PC-9 (cell line): Measurements from ENCODE around the gene SHANK1.

ENCODE experiments used
- EZH2 ChIP-seq: fragments of 200-600 bp; sonication (generic); IDR thresholded peaks from 2 replicates; pipeline ENCODE4 v1.8.0; 2017; ENCODE audit warnings: antibody characterized with exemption, low read depth
- TF ChIP-seq, protein P1 (sequence below): fragments of 200-600 bp; sonication (generic); conservative IDR thresholded peaks from 2 replicates; pipeline ENCODE4 v1.6.1; 2017; ENCODE audit warnings: mixed run types, antibody characterized with exemption, mild to moderate bottlenecking, moderate library complexity

- no peak for TF ChIP-seq EZH2
- TF ChIP-seq, protein P1, sequence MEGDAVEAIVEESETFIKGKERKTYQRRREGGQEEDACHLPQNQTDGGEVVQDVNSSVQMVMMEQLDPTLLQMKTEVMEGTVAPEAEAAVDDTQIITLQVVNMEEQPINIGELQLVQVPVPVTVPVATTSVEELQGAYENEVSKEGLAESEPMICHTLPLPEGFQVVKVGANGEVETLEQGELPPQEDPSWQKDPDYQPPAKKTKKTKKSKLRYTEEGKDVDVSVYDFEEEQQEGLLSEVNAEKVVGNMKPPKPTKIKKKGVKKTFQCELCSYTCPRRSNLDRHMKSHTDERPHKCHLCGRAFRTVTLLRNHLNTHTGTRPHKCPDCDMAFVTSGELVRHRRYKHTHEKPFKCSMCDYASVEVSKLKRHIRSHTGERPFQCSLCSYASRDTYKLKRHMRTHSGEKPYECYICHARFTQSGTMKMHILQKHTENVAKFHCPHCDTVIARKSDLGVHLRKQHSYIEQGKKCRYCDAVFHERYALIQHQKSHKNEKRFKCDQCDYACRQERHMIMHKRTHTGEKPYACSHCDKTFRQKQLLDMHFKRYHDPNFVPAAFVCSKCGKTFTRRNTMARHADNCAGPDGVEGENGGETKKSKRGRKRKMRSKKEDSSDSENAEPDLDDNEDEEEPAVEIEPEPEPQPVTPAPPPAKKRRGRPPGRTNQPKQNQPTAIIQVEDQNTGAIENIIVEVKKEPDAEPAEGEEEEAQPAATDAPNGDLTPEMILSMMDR, result no peak
These were observed 56.7 kb downstream of the SHANK1 start for GRCh38 chr19:50662651-50663481.
